ENCODE results near the gene ELMO1.

The ELMO1 gene

GRCh38 chr7:37344886-37345579 is 103.6 kb downstream of the ELMO1 start:
- intact Hi-C loops (cut with DNase I; ENCODE audit: low total_unique reads), result no loop called here
- Histone ChIP-seq H3K36me3 (no peaks in the 10 kb centered on the region), H3K27ac (no peak overlapping the region), H3K4me3 (no peak overlapping the region), H3K9me3 (no peaks in the 10 kb centered on the region), H3K27me3 (no peaks in the 10 kb centered on the region), H3K4me1 (peaks cover 0 to 3% (median 1%) of the 10 kb centered on the region in 4 donors)
- DNase-seq, result no peak
- TF ChIP-seq, protein P1, sequence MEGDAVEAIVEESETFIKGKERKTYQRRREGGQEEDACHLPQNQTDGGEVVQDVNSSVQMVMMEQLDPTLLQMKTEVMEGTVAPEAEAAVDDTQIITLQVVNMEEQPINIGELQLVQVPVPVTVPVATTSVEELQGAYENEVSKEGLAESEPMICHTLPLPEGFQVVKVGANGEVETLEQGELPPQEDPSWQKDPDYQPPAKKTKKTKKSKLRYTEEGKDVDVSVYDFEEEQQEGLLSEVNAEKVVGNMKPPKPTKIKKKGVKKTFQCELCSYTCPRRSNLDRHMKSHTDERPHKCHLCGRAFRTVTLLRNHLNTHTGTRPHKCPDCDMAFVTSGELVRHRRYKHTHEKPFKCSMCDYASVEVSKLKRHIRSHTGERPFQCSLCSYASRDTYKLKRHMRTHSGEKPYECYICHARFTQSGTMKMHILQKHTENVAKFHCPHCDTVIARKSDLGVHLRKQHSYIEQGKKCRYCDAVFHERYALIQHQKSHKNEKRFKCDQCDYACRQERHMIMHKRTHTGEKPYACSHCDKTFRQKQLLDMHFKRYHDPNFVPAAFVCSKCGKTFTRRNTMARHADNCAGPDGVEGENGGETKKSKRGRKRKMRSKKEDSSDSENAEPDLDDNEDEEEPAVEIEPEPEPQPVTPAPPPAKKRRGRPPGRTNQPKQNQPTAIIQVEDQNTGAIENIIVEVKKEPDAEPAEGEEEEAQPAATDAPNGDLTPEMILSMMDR (IDR thresholded peaks at IDR 0.05), result no peak

DNA sequence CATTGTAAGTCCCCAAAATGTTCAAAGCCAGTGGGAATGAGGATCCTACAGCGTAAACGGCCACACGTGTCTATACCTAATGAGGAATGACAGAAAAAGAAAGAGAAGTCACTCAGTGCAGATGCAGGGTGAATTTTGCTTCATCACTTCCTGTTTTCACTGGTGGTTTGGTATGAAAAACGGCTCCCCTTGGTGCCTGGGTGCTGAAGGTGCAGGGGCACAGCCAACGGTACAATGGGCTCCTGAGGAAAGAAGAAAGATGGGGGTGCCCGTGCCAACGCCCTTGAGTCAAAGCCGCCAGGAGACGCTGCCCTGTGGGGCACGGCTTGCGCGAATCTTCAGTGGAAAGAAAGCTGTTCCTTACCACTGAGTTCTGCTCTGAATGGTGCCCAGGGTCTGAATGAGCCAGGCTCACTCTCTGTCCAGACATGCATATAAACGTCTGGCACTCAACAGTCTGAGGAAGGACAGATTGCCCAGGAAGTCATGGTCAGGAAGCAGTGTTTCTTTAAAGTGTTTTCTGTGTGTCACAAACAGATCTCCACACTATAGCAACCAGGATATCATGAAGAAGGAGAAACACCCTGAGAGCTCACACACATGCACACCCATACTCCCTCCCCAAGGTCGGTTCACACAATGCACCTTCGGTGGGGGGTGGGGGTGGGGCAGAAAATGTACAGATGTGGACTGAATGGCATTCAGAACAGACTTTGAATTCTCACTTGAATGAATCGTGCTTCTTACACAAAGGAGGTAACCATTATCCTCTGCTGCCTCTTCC is 105.8 kb downstream of the ELMO1 start:
- intact Hi-C loops (cut with DNase I; ENCODE audit: low total_unique reads), result no loop called here
- Histone ChIP-seq H3K4me1 (no peaks in the 10 kb centered on the region), H3K27ac (no peak overlapping the region)

DNA sequence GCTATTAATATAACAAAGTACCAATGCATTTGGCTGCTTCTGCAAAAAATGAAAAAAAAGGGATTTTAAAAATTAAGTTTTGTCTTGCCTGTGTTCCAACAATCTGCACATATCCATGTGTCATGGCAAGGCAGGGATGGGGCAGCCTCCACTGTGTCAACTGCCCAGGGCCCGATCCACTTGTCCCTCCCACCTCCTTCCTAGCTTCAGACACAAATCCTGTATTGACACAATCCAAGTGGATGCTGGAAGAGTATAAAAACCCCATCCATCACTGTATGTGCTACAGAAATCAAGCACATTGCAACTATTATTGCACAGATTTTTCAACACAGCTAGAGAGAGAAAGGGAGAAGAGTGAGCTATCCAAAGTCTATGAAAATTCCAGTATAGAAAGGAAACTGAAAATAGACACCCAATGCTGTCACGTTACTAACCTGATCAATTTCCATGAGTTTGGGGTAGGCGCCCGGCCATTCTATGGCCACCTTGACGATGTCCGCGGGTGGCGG is 106.4 kb downstream of the ELMO1 start:
- TF ChIP-seq, protein P1 (IDR thresholded peaks at IDR 0.05), result no peak
- intact Hi-C loops (cut with DNase I; ENCODE audit: low total_unique reads), result no loop called here
- no peak overlapping the region for H3K27ac ChIP-seq

More for the DNA sequence above, 105.8 kb downstream of the ELMO1 start:
- DNase-seq, result no peak
- Histone ChIP-seq H3K36me3 (no peaks in the 10 kb centered on the region), H3K9me3 (no peaks in the 10 kb centered on the region), H3K27me3 (no peaks in the 10 kb centered on the region), H3K4me3 (no peak overlapping the region)
- TF ChIP-seq, protein P1 (IDR thresholded peaks at IDR 0.05), result no peak

DNA sequence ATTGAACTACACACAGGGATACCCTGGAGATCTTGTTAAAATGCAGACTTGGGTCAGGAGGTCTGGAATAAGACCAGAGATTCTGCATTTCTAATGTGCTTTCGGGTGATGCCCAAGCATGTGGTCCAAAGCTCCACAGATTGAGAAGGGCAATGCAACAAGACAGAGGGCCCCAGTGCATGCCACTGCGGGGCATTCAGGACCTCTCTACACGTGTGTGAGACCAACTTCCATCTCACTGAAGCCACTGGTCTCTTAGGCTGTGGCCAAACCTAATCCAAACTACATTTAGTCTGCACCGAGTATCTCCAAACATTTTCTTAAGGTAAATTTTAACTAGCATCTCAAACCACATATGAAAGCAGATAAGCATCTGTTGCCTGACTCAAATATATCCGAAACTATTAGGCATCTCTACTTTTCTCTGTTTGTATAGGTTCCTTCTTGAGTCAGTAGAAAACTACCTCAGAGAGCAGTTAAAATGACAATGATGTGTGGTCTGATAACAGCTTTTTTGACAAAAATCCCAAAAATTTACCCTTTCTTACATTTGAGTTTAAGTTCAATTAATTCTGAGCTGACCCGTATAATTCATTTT is 107.5 kb downstream of the ELMO1 start:
- Histone ChIP-seq H3K4me1 (no peaks in the 10 kb centered on the region), H3K4me3 (no peak overlapping the region), H3K36me3 (no peaks in the 10 kb centered on the region), H3K27me3 (no peaks in the 10 kb centered on the region), H3K9me3 (no peaks in the 10 kb centered on the region), H3K27ac (no peak overlapping the region)
- intact Hi-C loops (cut with DNase I; ENCODE audit: low total_unique reads), result no loop called here
- TF ChIP-seq, protein P1 (IDR thresholded peaks at IDR 0.05), result no peak
- no peak for DNase-seq

More for the DNA sequence above, 106.4 kb downstream of the ELMO1 start:
- DNase-seq, result no peak
- H3K27me3 ChIP-seq, result no peaks in the 10 kb centered on the region
- no peaks in the 10 kb centered on the region for H3K36me3 ChIP-seq
- H3K4me1 ChIP-seq, result no peaks in the 10 kb centered on the region
- H3K4me3 ChIP-seq, result no peak overlapping the region
- no peaks in the 10 kb centered on the region for H3K9me3 ChIP-seq

GRCh38 chr7:37338966-37339365 is 109.7 kb downstream of the ELMO1 start:
- H3K4me3 ChIP-seq, result no peak overlapping the region
- no peaks in the 10 kb centered on the region for H3K4me1 ChIP-seq

More at GRCh38 chr7:37338966-37339365, 109.7 kb downstream of the ELMO1 start:
- H3K27me3 ChIP-seq, result no peaks in the 10 kb centered on the region
- H3K9me3 ChIP-seq, result no peaks in the 10 kb centered on the region
- H3K36me3 ChIP-seq, result no peaks in the 10 kb centered on the region
- intact Hi-C loops (cut with DNase I; ENCODE audit: low total_unique reads), result no loop called here
- H3K27ac ChIP-seq, result no peak overlapping the region
- TF ChIP-seq, protein P1 (IDR thresholded peaks at IDR 0.05), result no peak
- no peak for DNase-seq

All from tibial artery (tissue), 4 donors.